ENCODE measurements around the gene TIPARP.

Gene TIPARP

DNA sequence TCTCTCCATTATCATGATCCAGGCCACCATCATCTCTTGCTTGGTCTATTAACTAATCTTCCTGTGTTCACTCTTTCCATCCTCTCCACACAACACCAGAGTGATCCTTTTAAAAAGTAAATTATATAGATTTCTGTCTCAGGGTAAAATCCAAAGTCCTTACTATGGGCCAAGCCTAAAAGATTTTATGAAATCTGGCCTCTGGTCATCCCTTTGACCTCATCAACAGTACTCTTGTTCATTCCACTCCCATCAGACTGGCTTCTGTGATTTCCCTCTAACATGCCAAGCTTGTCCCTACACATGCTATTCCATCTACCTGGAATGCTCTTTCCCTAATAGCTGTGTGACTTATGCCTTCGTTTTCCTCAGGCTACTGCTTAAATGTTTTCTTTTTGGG is 8.3 kb upstream of the TIPARP start:
- no peaks in the 10 kb centered on the region for H3K4me1 ChIP-seq
- no peak overlapping the region for H3K27ac ChIP-seq
- H3K27me3 ChIP-seq (ENCODE audit: control insufficient read depth, insufficient read depth, low read length) = no peaks in the 10 kb centered on the region
- H3K4me2 ChIP-seq (ENCODE audit: low read length) = no peak overlapping the region
- H3K36me3 ChIP-seq (ENCODE audit: control insufficient read depth, insufficient read depth, low read length) = no peaks in the 10 kb centered on the region
- H2AFZ ChIP-seq = no peak overlapping the region
- no peaks in the 10 kb centered on the region for H3K79me2 ChIP-seq
- no peak overlapping the region for H3K4me3 ChIP-seq (ENCODE audit: low read depth, low read length)
- H3K9ac ChIP-seq = no peak overlapping the region
- no peaks in the 10 kb centered on the region for H3K9me3 ChIP-seq (ENCODE audit: control insufficient read depth, low read length)
- TF ChIP-seq, protein P1, sequence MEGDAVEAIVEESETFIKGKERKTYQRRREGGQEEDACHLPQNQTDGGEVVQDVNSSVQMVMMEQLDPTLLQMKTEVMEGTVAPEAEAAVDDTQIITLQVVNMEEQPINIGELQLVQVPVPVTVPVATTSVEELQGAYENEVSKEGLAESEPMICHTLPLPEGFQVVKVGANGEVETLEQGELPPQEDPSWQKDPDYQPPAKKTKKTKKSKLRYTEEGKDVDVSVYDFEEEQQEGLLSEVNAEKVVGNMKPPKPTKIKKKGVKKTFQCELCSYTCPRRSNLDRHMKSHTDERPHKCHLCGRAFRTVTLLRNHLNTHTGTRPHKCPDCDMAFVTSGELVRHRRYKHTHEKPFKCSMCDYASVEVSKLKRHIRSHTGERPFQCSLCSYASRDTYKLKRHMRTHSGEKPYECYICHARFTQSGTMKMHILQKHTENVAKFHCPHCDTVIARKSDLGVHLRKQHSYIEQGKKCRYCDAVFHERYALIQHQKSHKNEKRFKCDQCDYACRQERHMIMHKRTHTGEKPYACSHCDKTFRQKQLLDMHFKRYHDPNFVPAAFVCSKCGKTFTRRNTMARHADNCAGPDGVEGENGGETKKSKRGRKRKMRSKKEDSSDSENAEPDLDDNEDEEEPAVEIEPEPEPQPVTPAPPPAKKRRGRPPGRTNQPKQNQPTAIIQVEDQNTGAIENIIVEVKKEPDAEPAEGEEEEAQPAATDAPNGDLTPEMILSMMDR (IDR thresholded peaks at IDR 0.05) = no peak

DNA sequence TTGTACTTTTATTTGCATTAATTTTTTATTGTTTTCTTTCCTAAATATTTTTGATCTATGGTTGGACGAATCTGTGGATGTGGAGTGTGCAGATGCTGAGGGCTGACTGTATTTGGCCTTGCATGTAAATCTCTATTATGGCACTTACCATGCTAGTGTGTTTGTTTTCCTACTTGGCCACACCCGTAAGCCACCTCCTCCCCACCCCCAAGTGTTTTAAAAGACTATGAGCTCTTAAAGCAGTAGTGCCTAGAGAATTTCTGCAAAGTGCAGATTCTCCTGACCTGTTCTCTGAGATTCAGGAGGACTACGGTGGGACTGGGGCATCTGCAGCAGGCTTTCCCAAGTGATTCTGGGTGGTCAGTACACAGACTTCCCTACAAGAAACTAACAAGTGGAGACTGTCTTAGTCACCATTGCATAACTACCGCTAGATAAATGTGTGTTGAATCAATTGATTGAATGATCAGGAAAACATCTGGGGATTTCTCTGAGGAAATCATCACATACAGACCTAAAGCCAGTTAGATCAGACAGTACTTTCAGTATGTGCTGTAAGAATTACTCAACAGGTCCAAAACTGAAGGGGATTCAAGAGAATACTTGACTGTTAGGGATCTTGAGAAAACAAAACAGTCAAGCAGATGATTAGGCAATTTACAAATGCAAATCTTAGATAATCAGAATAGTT is 6.2 kb upstream of the TIPARP start:
- H3K79me2 ChIP-seq = no peaks in the 10 kb centered on the region
- H3K27ac ChIP-seq = no peak overlapping the region
- TF ChIP-seq, protein P1 (IDR thresholded peaks at IDR 0.05) = no peak
- no peak overlapping the region for H3K4me3 ChIP-seq (ENCODE audit: low read depth, low read length)
- no peak overlapping the region for H2AFZ ChIP-seq
- H3K27me3 ChIP-seq (ENCODE audit: control insufficient read depth, insufficient read depth, low read length) = no peaks in the 10 kb centered on the region
- H3K4me2 ChIP-seq (ENCODE audit: low read length) = no peak overlapping the region
- no peaks in the 10 kb centered on the region for H3K9me3 ChIP-seq (ENCODE audit: control insufficient read depth, low read length)
- no peak overlapping the region for H3K9ac ChIP-seq
- no peaks in the 10 kb centered on the region for H3K36me3 ChIP-seq (ENCODE audit: control insufficient read depth, insufficient read depth, low read length)
- no peaks in the 10 kb centered on the region for H3K4me1 ChIP-seq

DNA sequence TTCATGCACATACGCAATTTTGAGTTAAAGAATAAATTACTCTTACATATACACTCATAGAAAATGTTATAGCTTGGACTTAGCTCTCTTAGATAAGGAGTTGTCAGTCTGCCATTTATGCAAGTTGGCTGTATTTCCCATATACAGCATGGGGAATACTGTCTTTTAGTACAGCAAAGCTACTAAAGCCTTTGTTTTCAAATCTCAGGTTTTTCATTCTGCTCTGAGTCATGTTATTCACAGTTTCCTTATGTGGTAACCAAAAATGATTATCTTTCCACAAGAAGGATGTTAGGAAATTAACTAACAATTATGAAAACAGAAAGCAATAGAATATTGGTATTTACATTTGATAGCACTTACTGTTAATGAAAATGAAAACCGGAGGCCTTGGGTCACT is 4.3 kb upstream of the TIPARP start:
- Histone ChIP-seq H3K27ac (no peak overlapping the region), H3K9me3 (ENCODE audit: control insufficient read depth, low read length) (no peaks in the 10 kb centered on the region), H3K36me3 (ENCODE audit: control insufficient read depth, insufficient read depth, low read length) (no peaks in the 10 kb centered on the region), H3K4me2 (ENCODE audit: low read length) (no peak overlapping the region), H2AFZ (no peak overlapping the region), H3K9ac (no peak overlapping the region), H3K27me3 (ENCODE audit: control insufficient read depth, insufficient read depth, low read length) (no peaks in the 10 kb centered on the region), H3K4me3 (ENCODE audit: low read depth, low read length) (no peak overlapping the region), H3K4me1 (no peaks in the 10 kb centered on the region), H3K79me2 (peaks cover 6% of the 10 kb centered on the region)
- TF ChIP-seq, protein P1 (IDR thresholded peaks at IDR 0.05) = no peak

DNA sequence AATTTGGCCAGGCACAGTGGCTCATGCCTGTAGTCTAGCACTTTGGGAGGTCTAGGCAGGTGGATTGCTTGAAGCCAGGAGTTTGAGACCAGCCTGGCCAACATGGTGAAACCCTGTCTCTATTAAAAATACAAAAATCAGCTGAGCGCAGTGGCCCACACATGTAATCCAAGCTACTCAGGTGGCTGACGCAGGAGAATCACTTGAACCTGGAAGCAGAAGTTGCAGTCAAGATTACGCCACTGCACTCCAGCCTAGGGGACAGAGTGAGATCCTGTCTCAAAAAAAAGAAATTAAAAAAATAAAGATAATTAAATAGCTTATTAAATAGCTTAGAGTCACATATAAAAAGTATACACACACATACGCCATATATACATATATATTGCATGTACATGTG is 3.7 kb upstream of the TIPARP start:
- no peak overlapping the region for H3K27ac ChIP-seq
- no peaks in the 10 kb centered on the region for H3K36me3 ChIP-seq (ENCODE audit: control insufficient read depth, insufficient read depth, low read length)
- H2AFZ ChIP-seq = no peak overlapping the region
- H3K9ac ChIP-seq = no peak overlapping the region
- no peak overlapping the region for H3K4me3 ChIP-seq (ENCODE audit: low read depth, low read length)
- no peaks in the 10 kb centered on the region for H3K4me1 ChIP-seq
- H3K9me3 ChIP-seq (ENCODE audit: control insufficient read depth, low read length) = no peaks in the 10 kb centered on the region
- no peak overlapping the region for H3K4me2 ChIP-seq (ENCODE audit: low read length)
- TF ChIP-seq, protein P1 (IDR thresholded peaks at IDR 0.05) = no peak
- H3K27me3 ChIP-seq (ENCODE audit: control insufficient read depth, insufficient read depth, low read length) = no peaks in the 10 kb centered on the region
- peaks cover 12% of the 10 kb centered on the region for H3K79me2 ChIP-seq

DNA sequence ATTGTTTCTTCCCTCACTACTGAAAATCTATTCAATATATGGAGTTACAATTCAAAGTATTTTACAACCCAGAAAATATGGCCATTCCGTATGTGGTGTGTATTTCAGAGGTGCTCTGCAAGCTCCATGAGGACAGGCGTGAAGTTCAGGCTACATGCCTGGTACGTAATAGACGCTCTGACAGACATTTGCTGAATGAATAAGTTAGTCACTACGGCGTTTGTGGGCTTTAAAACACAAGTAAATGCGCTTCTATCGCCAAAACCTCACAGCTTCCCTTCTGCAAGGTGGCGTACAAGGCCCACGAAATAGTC is 701 bp upstream of the TIPARP start:
- H3K4me1 ChIP-seq = no peaks in the 10 kb centered on the region
- TF ChIP-seq, protein P1 (IDR thresholded peaks at IDR 0.05) = no peak

More for the DNA sequence above, 701 bp upstream of the TIPARP start:
- Histone ChIP-seq H3K4me2 (ENCODE audit: low read length) (peak overlapping the region; percentile 52), H2AFZ (peak overlapping the region; percentile 81), H3K9me3 (ENCODE audit: control insufficient read depth, low read length) (no peaks in the 10 kb centered on the region), H3K36me3 (ENCODE audit: control insufficient read depth, insufficient read depth, low read length) (no peaks in the 10 kb centered on the region), H3K79me2 (peaks cover 35% of the 10 kb centered on the region), H3K27me3 (ENCODE audit: control insufficient read depth, insufficient read depth, low read length) (no peaks in the 10 kb centered on the region), H3K4me3 (ENCODE audit: low read depth, low read length) (peak overlapping the region; percentile 90), H3K9ac (no peak overlapping the region), H3K27ac (peak overlapping the region; percentile 99)
